Right ventricle myocardium inferior (tissue), 1 donor: Measurements from ENCODE around the gene RYK. TPM values are rescaled to one million over a fixed set of nuclear protein-coding genes. Genes with fewer than 3 reads are reported as not detected.

Experiments used
- ATAC-seq: fragments of 200-7000 bp; cut with Tn5 transposase; one replicate; pipeline ENCODE4 v1.9.1; 2020; ENCODE audit warnings: mild to moderate bottlenecking, moderate library complexity
- DNase-seq: peaks from one replicate; pipeline ENCODE4 v3.0.0; 2021; ENCODE audit errors: missing footprints
- intact Hi-C: fragments of 100-400 bp; cut with DNase I; formaldehyde crosslinking; loops from one replicate; pipeline ENCODE4 v1.11.0; 2022
- total RNA-seq: library from RNA; stranded (reverse); fragmentation: NEBNext Ultra II Directional; extraction: Animal tissue kit (Norgen Biotek cat#: 25700); gene quantifications from one replicate; pipeline ENCODE4 v1.2.1, GENCODE V29; 2021
- donor health status: DM: no; HTN: yes; CAD: no; lungs with severe emphysema.

Gene RYK
- total RNA-seq, 1 donor from 2014 or later = 40.6 TPM

DNA sequence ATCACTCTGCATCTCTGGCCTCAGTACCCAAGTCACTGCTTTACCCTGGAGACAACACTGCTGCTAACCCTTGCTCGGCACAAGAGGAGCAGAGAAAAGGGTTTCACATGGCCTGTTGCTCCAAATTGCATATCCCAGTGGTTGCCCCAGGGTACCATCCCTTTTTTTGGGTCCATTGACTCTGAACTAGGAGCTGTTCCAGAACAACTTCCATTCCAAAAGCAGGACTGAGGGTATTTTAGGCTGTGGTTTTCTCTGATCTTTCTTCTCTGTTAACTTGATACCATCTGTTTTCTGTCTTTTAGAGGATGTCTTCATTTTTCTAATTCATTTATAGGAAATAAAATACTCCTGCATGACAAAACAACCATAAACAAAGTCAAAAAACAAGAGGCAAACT is 17.3 kb upstream of the RYK start:
- no peak for DNase-seq
- ATAC-seq = no peak
- intact Hi-C loops = no loop called here

GRCh38 chr3:134260987-134261386 is 10.3 kb upstream of the RYK start:
- DNase-seq = no peak
- no peak for ATAC-seq
- intact Hi-C loops = no loop called here

DNA sequence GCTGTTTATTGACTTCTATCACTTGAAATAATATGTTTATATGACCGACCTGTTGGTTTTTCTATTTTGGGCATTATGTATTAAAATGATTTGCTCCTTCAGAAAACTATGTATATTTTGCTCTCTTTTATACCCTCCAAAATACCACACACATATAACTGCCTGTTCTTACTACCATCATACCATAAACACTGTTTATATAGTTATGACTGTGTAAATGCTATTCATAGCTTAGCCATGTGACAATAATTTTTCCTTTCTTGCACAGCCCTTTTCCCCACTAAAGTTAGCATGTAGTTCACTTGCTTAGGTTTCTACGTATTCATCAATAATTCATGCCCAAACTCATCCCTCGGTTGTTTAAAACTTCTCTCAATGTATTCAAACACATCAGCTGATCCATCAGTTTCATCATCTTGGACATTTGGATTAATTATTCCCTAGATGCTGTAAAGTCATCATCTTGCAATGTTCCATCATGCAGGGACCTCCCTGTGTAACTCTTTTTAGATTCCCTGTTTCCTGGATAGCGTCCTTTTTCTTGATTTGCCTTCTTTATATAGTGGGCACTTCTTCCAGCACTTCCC is 8.2 kb upstream of the RYK start:
- ATAC-seq = no peak
- DNase-seq = no peak
- intact Hi-C loops = no loop called here

GRCh38 chr3:134255404-134255803 is 4.7 kb upstream of the RYK start:
- DNase-seq (no peak), ATAC-seq (no peak)
- intact Hi-C loops = no loop called here

DNA sequence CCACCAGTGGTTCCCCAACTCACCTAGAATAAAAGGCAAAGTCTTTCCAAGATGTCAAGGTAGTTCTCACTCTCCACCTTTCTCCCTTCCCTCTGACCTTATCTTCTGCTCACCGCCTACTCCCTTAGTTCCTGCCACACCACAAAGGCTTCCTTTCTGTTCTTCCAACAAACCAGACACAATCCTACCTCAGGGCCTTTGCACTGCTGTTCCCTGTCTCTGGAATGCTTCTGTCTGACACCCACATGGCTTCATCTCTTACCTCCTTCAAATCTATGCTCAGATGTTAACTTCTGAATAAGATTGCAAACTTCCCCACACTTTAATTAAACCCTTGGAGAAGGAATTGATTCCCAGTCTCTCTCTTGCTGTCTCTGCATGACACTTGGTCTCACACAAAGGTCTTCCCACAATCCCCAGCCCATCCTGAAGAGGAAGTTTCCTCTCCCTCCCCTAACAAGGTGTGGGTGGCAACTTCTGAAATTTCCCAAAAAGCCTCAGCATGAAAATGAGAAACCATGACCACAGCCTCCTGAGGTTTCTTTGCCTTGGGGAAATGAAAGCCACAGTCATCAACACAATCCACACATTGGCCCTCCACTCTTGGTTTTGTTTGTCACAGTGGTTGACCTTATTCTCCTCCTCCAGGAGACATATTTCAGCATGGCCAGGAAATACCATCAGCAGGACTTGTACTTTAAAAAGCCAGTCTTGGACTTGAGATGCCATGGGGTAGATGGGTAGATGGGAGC is 3.0 kb upstream of the RYK start:
- no peak for ATAC-seq
- intact Hi-C loops = loop anchor here (5.0 kb wide), 1 partner anchor 124 kb away; no protein-coding TSS in a partner anchor
- DNase-seq = no peak

GRCh38 chr3:134252766-134253165 is 2.1 kb upstream of the RYK start:
- intact Hi-C loops = loop anchor here (5.0 kb wide), 1 partner anchor 125 kb away; no protein-coding TSS in a partner anchor
- DNase-seq = peak; percentile 67
- ATAC-seq = no peak

- intact Hi-C loops = loop anchor here (5.0 kb wide), 1 partner anchor 125 kb away; no protein-coding TSS in a partner anchor
- DNase-seq (peak; percentile 71), ATAC-seq (peak; percentile 57)
Measured at GRCh38 chr3:134251731-134252391, 1.2 kb upstream of the RYK start.

DNA sequence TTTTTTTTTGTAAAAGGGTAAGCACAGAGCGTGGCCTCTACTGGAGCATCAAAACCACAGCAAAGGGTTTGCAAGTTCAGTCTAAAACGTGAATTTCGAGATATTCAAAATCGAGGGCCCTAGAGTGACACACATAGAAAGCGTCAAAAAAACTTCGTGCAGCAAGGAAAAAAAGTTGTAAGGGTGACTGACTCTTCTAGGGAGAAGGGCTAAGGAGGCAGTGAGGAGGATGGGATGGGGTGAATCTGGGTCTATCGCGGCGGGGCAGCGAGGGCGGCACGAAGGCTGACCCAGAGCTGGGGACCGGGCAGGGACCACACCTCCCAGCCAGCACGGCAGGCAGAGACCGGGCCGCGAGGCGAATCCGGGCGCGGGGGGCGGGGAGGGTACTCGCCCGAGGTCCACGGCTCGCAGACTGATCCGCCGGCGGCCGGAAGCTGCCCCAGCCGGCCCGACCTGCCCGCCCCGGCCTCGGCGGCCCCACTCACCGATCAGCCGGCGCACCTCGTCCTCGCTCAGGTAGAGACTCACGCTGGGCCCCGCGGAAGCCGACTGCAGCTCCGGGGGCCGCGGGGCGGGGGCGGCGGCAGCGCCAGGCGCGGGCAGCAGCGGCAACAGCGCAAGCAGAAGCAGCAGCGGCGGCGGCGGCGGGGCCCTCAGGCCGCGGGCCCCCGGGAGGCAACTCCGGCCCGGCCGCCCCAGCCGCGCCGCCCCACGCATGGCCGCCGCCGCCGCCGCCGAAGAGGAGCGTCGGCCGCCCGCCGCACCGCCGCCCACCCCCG is 533 bp downstream of the RYK start:
- intact Hi-C loops = loop anchor here (5.0 kb wide), 2 partner anchors 38 to 127 kb away; no protein-coding TSS in a partner anchor
- ATAC-seq (peak; percentile 49), DNase-seq (peak; percentile 83)

DNA sequence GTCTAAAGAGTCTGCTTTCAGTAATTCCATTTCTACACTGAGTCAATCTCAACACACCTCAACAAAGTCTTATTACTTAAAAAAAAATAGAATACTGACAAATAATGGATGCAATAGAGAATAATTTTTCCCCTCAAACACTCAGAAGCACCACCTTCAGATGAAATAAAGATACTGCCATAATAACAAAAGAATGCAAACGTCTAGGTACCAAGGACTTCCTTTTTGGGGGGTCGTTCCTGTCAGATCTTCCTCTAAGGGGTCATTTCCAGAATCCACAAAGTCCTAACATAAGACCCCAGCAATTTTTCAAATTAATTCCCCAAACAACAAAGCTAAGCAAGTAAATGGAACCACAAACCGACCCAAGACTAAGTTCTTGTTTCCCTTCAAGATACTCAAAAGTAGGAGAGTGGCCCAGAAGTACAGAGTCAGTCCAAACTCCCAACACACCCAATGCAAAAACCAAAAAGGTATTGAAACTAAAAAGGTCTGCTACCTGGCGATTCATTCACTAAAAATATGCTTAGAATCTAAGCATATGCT is 1.3 kb downstream of the RYK start:
- DNase-seq (no peak), ATAC-seq (no peak)
- intact Hi-C loops = loop anchor here (5.0 kb wide), 1 partner anchor 37 kb away; no protein-coding TSS in a partner anchor

DNA sequence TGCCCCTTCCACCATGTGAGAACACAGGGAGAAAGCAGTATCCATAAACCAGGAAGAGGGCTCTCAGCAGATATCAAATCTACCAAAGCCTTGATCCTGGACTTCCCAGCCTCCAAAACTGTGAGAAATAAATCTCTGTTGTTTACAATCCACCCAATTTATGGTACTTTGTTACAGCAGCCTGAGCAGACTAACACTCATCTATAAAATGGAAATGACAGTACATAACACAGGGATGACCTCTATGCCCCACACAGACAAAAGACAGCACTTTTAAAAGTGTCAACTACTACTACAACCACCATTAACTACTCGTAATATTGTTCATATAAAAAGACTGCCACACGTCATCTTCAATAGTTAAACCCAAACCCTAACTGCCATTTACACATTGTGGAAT is 5.7 kb downstream of the RYK start:
- no peak for ATAC-seq
- no peak for DNase-seq
- intact Hi-C loops = loop anchor here (5.0 kb wide), 1 partner anchor 33 kb away; no protein-coding TSS in a partner anchor

DNA sequence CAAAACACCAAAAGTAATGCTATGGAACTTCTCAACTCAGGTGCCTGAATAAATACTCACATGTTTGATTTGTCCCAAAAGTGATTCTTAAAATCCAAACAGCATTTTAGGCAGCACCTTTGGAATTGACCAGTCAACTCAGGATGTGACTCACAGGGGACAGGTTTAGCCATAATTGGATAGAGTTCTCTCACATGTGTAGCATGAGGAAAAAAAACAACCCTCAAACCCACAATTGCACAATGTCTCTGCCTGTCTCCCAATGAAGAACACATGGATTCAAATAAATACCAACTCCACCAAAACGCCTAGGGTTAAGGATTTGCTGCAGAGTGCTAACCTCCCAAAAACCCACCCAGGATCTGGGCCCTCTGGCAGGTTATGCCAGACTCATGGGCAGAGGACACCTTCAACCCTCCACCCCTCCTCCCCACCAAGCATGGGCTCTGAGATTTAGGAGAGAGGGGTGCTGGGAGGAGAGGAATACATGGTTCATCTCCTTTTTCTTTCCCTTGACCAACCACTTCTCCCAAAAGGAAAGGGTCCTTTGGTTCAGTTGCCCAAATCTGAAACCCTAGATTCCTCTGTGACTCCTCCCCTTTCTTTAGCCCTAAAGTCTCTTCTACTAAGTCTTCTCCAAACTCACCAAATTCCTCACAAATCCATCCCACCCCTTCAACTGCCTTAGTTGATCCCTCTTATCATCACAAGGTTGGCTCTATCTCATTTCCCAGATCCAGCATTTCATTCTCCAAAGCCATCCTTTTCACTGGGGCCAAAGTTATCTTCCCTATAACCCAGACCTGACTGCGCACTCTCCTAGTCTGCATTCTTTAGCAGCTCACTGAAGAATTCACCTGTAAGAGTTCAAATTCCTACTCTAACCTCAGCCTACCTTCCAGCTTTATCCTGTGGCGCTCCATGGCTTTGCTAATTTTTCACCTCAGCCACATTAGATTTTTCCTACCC is 7.7 kb downstream of the RYK start:
- ATAC-seq (peak; percentile 55), DNase-seq (no peak)
- intact Hi-C loops = no loop called here

DNA sequence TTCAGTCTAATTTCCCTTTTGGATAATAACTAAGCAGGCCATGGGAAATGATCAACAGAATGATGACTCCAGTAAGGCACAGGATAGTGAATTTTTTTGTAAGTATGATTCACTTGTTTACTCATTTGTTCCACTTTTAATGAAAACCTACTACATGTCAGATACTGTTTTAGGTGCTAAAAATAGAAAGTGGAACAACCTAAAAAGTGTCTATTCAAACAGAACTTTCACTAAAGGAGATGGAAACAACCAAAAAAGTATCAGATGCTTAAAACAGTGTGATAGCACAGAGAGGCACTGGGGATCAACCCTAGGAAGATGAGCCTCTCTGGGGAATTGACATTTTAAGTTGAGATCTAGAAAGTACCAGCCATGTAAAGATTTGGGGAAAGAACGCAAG is 11.1 kb downstream of the RYK start:
- no peak for DNase-seq
- ATAC-seq = no peak
- intact Hi-C loops = no loop called here

DNA sequence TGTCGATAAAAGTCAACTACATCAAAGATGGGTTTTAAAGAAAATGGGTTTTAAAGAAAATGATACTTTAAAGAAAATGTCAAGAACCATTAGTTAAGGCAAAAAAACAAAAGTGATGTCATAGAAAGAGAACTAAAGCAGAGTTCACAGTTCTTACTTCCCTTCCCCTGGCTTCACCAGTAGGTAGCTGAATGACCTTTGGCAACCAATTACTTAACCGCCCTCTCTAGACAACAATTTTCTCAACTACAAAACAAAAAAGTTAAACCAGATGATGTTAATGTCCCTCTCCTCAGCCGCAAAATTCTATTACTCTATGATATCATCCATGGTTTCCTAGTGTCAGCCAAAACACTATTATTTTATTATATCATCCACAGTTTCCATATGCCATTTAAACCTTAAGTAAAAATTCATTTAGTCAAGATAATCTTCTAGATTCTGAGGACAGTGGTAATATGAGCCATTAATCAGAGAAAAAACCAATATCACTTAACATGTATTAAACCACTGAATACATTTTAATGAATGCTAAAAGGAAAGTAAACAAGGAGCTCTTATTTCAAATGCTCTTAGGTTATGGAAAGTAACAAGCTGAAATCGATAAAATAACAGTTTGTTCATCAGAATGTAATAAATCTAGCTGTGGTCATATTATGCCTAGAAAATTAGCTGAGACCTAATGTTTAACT is 13.1 kb downstream of the RYK start:
- no peak for DNase-seq
- intact Hi-C loops = no loop called here
- ATAC-seq = peak; percentile 34

GRCh38 chr3:134236505-134237170 is 14.0 kb downstream of the RYK start:
- intact Hi-C loops = no loop called here
- DNase-seq (no peak), ATAC-seq (peak; percentile 60)

DNA sequence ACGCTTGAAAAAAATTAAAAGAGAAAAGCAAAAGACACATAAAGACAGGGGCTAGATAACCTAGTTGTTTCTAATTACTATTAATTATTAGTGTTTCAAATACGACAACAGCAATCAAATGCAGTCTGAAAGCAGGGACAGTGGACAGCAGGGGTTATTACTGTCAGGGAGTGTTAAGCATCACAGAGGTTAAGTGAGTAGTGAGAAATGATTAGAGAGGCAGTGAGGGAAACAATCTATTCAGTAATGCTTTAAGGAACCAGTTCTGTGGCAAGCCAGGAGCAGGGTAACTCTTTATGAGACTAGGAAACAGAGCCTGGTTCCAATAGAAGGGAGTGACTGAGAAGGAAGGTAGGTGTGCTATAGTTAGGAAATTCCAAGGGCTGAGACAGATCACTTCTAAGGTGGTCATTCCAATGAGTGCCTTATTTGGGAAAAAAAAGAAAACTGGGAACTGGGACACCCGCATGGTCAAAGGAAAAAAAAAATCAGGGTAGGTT is 15.0 kb downstream of the RYK start:
- intact Hi-C loops = no loop called here
- ATAC-seq = no peak
- no peak for DNase-seq

GRCh38 chr3:134232951-134233350 is 17.7 kb downstream of the RYK start:
- intact Hi-C loops = no loop called here
- ATAC-seq (no peak), DNase-seq (no peak)
